Stomach (tissue), 4 donors: ENCODE measurements around the gene OGFOD1.

Experiments used
- EP300 ChIP-seq: sonication (generic); formaldehyde crosslinking; IDR thresholded peaks from one replicate; pipeline ENCODE4 v1.6.1; 2017; ENCODE audit warnings: antibody characterized with exemption
- POLR2AphosphoS5 ChIP-seq, 3 donors: sonication (generic); formaldehyde crosslinking; IDR thresholded peaks; one replicate each; pipeline ENCODE4 v1.6.1; 2016; ENCODE audit warnings: antibody characterized with exemption in 3 of 3

DNA sequence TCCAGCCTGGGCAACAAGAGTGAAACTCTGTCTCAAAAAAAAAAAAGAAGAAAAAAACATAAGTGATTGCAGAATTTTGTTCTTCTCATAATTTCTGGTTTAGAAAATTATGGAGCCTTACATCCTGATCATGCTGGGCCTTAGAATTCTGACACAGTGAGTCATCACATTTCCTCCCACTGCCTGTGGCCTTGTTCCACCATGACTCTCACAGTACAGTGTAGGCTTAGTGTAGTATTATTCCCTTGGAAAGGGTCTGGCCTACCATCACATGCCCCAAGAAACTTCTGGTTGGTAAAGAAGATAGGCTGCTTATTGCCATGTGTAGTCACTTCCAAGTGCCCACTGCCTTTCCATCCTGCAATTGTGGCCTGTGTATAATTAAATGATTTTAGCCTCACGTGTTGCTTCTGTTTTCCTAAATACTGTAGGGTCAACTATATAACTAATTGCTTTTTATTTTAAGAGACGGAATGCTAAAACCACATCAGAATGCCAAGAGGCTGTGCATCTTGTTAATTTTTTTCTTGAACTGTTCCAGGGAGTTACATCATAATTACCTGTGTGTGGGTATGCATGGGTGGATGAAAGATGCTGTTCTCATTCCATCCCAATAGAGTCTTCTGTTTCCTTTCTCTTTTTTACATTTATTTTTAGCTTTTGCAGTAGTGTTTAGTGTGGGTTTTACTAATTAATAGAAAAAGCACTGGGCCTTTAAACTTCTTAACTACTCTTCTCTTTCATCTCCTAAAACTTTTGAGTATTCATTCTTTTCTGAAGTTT, 25.9 kb downstream of the OGFOD1 start:
- TF ChIP-seq EP300 (no peak), POLR2AphosphoS5 (IDR thresholded peaks at IDR 0.05) (no peak)
